DMS53 treated with DMSO at 0.1 percent for 48 hours (cell line): ENCODE measurements around the gene PPP3CA.
"Not testable (repeated sequence)": the region's sequence is repeated elsewhere in the genome, so short reads cannot be mapped to it uniquely, and the experiment has no call there.

ENCODE experiments used
- DNase-seq: peaks from one replicate; lab custom pipeline; 2025; ENCODE audit not compliant: unreplicated experiment; lab: John Stamatoyannopoulos, UW

PPP3CA gene

GRCh38 chr4:101114936-101115372 is 232.4 kb downstream of the PPP3CA start:
- no peak for DNase-seq

- peak; percentile 7 for DNase-seq
Observed at GRCh38 chr4:101104312-101105052, 242.8 kb downstream of the PPP3CA start.

- DNase-seq: peak; percentile 44
Observed at GRCh38 chr4:101103381-101104142, 243.8 kb downstream of the PPP3CA start.

- DNase-seq: no peak
Observed at GRCh38 chr4:101102114-101102742, 245.1 kb downstream of the PPP3CA start.

GRCh38 chr4:101101072-101101471 is 246.3 kb downstream of the PPP3CA start:
- no peak for DNase-seq

GRCh38 chr4:101098666-101099400 is 248.5 kb downstream of the PPP3CA start:
- no peak for DNase-seq

GRCh38 chr4:101092609-101093008 is 254.7 kb downstream of the PPP3CA start:
- not testable (repeated sequence) for DNase-seq

- DNase-seq: no peak
Observed at GRCh38 chr4:101089168-101089567, 258.2 kb downstream of the PPP3CA start.

- no peak for DNase-seq
Observed at GRCh38 chr4:101086801-101087586, 260.3 kb downstream of the PPP3CA start.

- DNase-seq: no peak
Observed at GRCh38 chr4:101083131-101083530, 264.2 kb downstream of the PPP3CA start.

- DNase-seq: no peak
Observed at GRCh38 chr4:101081695-101082369, 265.5 kb downstream of the PPP3CA start.

GRCh38 chr4:101081166-101081565 is 266.2 kb downstream of the PPP3CA start:
- no peak for DNase-seq

- DNase-seq: no peak
Observed at GRCh38 chr4:101078950-101079349, 268.4 kb downstream of the PPP3CA start.

- DNase-seq: no peak
Observed at GRCh38 chr4:101076032-101076431, 271.3 kb downstream of the PPP3CA start.

- no peak for DNase-seq
Observed at GRCh38 chr4:101075536-101075935, 271.8 kb downstream of the PPP3CA start.

- DNase-seq: no peak
Observed at GRCh38 chr4:101074326-101074725, 273.0 kb downstream of the PPP3CA start.

- no peak for DNase-seq
Observed at GRCh38 chr4:101071241-101071640, 276.1 kb downstream of the PPP3CA start.

GRCh38 chr4:101068115-101068514 is 279.2 kb downstream of the PPP3CA start:
- no peak for DNase-seq

- DNase-seq: no peak
Observed at GRCh38 chr4:101067383-101067782, 279.9 kb downstream of the PPP3CA start.
